Middle frontal gyrus (tissue), 1 donor: ENCODE data around the gene DOCK4.
"Not testable (repeated sequence)": the region's sequence is repeated elsewhere in the genome, so short reads cannot be mapped to it uniquely, and the experiment has no call there.

Experiments
- DNase-seq: peaks from one replicate; pipeline ENCODE4 v3.0.0-alpha.2; 2015; ENCODE audit warnings: low spot score; ENCODE audit errors: extremely low spot score

Gene DOCK4, protein sequence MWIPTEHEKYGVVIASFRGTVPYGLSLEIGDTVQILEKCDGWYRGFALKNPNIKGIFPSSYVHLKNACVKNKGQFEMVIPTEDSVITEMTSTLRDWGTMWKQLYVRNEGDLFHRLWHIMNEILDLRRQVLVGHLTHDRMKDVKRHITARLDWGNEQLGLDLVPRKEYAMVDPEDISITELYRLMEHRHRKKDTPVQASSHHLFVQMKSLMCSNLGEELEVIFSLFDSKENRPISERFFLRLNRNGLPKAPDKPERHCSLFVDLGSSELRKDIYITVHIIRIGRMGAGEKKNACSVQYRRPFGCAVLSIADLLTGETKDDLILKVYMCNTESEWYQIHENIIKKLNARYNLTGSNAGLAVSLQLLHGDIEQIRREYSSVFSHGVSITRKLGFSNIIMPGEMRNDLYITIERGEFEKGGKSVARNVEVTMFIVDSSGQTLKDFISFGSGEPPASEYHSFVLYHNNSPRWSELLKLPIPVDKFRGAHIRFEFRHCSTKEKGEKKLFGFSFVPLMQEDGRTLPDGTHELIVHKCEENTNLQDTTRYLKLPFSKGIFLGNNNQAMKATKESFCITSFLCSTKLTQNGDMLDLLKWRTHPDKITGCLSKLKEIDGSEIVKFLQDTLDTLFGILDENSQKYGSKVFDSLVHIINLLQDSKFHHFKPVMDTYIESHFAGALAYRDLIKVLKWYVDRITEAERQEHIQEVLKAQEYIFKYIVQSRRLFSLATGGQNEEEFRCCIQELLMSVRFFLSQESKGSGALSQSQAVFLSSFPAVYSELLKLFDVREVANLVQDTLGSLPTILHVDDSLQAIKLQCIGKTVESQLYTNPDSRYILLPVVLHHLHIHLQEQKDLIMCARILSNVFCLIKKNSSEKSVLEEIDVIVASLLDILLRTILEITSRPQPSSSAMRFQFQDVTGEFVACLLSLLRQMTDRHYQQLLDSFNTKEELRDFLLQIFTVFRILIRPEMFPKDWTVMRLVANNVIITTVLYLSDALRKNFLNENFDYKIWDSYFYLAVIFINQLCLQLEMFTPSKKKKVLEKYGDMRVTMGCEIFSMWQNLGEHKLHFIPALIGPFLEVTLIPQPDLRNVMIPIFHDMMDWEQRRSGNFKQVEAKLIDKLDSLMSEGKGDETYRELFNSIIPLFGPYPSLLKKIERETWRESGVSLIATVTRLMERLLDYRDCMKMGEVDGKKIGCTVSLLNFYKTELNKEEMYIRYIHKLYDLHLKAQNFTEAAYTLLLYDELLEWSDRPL (N-terminal part only)

DNA sequence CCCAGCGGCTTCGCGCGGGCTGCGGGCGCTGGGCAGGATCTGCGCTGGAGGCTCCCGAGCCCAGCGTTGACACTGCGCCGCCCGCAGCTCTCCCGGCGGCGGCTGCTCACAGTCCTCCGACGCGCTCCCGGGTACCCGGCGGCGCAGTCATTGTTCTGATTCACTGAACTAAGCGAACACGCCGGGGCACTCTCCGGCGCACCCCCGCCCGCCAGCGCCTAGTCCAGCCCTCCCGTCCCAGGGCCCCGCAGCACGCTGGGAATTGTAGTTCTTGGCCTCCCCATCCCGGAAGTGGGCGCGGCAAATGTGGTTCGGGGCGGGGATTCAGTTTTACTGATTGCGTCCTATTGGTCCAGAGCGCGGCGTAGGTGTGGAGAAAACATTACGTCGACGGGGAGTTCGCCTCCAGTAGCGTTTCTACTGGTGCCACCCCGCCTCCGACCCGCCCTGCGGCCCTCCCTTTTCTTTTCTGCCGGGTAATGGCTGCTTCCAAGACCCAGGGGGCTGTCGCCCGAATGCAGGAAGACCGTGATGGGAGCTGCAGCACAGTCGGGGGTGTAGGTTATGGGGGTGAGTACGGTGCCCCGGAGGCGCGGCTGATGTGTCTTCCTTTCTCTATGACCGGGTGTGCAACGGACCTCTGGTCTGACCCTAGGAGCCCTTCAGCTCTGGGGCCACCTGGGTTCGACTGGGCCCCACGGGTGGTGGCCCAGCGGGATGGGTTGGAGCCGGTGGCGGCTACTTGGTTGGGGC lies at the start of gene DOCK4, which contains the start of gene ZNF277:
Gene DOCK4 (minus strand): TSS at position 162 of the 753 bp plus-strand sequence. CDS start 261 bp downstream, outside the sequence.
Gene ZNF277 (plus strand): TSS at position 458 of the 753 bp plus-strand sequence. CDS start 22 bp downstream, at position 480.
- peak; percentile 100 for DNase-seq

- no peak for DNase-seq
Observed at GRCh38 chr7:112255388-112255720, 49.2 kb upstream of the DOCK4 start.

DNA sequence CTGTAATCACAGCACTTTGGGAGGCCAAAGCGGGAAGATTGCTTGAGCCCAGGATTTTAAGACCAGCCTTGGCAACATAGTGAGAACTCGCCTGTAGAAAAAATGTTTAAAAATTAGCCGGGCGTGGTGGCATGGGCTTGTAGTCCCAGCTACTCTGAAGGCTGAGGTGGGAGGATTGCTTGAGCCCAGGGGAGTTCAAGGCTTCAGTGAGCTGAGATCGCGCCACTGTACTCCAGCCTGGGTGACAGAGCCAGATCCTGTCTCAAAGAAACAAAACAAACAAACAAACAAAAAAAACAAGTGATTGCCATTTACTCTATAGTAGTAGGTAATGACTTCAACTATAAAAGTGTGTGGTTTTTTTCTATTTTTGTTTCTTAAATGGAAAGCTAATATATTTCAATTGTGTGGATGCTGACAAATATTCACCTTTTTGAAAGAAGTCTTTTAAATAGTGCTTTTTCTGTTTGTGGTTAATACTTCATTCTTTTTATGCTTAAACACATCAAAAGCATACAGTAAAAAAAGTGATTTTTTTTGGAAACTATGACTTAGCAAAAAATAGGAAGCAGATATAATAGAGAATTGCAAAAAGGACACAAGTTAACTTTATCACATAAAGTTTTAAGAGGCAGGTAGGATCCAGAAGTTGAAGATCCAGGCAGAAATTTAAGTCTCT lies 48.6 kb upstream of the DOCK4 start:
- no peak for DNase-seq

DNA sequence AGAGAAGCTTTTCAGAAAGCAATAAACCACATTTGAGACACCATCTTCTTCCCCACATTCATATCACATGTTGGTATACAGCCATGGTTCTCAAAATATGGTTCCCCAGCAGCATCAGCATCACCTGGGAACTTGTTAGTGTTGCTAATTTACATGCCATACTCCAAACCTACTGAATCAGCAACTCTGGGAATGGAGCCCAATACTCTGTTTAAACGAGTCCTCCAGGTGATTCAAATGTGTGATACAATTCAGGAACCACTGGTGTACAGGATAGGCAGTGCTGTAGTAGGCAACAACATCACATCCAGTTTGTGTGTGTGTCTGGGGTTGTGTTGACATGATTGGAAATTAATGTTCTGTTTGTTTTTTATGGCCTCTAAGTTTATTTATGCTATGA lies 48.0 kb upstream of the DOCK4 start:
- no peak for DNase-seq

- no peak for DNase-seq
Observed at GRCh38 chr7:112252691-112253090, 46.5 kb upstream of the DOCK4 start.

GRCh38 chr7:112252141-112252540 lies 45.9 kb upstream of the DOCK4 start:
- DNase-seq = no peak

GRCh38 chr7:112249967-112250366 lies 43.8 kb upstream of the DOCK4 start:
- DNase-seq = not testable (repeated sequence)

GRCh38 chr7:112248598-112248997 lies 42.4 kb upstream of the DOCK4 start:
- no peak for DNase-seq

DNA sequence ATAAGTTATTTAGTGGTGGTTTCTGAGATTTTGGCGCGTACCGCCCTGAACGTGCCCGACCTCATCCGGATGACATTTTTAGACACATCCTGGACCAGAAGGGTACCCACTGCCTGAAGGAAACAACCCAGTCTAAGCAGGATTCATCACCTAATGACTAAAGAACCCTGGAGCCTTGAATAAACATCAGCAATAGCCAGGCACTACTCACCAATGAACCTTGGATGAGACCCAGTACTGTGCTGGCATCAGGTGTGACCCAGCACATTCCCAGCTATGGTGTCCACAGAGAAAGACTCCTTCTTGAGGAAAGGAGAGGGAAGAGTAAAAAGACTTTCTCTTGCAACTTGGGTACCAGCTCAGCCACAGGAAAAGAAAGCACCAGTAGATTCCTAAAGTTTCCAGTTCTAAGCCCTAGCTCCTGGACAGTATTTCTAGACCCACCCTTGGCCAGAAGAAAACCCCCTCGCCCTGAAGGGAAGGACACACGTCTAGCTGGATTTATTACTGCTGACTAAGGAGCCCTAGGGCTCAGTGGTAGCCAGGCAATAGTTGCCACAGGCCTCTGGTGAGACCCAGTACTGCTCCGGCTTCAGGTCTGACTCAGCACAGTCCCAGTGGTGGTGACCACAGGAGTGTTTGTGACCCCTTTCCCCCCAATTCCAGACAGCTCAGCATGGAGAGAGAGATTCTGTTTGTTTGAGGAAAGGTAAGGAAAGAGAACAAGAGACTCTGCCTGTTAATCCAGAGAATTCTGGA lies 32.8 kb upstream of the DOCK4 start:
- no peak for DNase-seq

DNA sequence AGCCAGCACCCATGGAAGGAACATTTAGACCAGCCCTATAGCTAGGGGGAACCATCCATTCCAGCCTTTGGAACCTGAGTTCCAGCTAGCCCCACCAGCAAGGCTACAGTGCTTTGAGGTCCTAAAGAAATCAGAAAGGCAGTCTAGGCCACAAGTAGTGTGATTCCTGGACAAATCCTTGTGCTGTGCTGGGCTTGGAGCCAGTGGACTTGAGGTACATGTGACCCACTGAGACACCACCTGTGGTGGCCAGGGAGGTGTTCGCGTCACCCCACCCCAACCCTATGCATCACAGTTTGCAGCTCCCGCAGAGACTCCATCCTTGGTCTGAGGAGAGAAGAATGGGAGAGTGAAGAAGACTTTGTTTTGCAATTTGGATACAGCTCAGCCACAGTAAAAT lies 32.1 kb upstream of the DOCK4 start:
- no peak for DNase-seq

DNA sequence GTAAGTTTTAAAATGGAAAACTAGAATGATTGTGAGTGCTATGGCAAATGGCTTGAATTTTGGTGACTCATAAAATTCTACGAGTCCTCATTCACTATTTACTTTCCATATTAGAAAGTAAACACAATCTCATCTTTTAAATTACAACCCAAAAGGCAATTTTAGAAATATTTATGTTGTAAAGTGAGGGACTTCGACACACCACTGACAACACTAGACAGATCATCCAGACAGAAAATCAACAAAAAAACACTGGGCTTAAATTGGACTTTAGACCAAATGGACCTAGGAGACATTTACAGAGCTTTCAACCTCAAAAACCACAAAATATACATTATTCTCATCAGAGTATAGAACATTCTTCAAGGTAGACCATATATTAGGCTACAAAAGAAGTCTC lies 30.4 kb upstream of the DOCK4 start:
- no peak for DNase-seq

GRCh38 chr7:112234147-112234546 lies 27.9 kb upstream of the DOCK4 start:
- no peak for DNase-seq

DNA sequence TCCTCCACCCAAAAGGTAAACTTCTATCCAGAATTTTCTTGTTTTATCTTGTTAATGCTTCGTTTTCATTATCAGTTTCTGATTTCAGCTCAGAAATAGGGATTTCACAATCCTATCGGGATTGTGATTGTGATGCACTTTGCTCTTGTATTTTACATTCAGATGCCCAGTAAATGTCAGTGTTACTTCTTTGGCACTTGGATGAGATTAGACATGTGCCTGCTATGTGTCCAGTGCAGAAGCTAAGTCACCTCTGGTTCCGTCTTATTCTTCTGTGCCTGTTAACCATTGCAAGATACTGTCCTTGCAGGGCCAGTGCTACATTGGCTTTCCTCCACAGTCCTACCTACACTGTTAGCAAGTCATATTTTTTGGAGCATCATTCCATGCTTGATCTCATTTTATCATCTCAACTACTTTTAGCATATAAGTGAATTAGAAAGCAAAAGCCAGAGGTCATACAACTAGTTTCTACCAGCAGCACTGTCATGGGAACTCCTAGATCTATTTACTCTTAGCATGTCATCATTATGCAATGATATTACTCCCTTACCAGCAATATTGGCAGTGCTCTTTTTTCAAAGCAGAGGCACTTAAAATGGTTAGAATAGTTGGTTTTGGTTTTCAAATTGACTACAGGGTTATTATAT lies 27.0 kb upstream of the DOCK4 start:
- no peak for DNase-seq

- DNase-seq = no peak
Observed at GRCh38 chr7:112232212-112232978, 26.2 kb upstream of the DOCK4 start.

DNA sequence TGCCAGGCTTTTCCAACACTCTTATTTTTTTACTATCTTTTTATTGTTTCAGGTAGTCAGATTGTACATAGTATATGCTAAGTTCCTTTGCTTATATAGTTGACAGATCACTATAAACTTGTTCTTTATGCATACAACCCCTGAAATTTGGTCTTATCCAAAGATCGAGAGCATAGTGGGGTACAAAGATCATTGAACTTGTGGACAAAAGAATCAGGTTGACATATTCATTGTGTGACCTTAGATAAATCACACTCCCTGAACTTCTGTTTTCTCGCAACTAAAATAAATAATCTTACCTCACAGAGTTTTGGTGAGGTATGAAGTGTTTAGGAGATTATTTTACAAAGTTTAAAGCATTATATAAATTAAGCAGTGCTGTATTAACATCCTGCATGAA lies 22.4 kb upstream of the DOCK4 start:
- no peak for DNase-seq

- DNase-seq = no peak
Observed at GRCh38 chr7:112226701-112227276, 20.6 kb upstream of the DOCK4 start.

- DNase-seq = no peak
Observed at GRCh38 chr7:112225006-112225405, 18.8 kb upstream of the DOCK4 start.

- DNase-seq = no peak
Observed at GRCh38 chr7:112224186-112224585, 18.0 kb upstream of the DOCK4 start.
